GM21390 (cell line): ENCODE measurements around the gene SLAMF9.

Source experiments
- ATAC-seq: cut with Tn5 transposase; IDR thresholded peaks from one replicate; pipeline ENCODE4 v1.9.1; 2021; ENCODE audit not compliant: unreplicated experiment

Gene SLAMF9

GRCh38 chr1:159934136-159935039 is 19.6 kb downstream of the SLAMF9 start:
- ATAC-seq = no peak

GRCh38 chr1:159933347-159933746 is 20.7 kb downstream of the SLAMF9 start:
- ATAC-seq = no peak

GRCh38 chr1:159932296-159933285 is 21.4 kb downstream of the SLAMF9 start:
- no peak for ATAC-seq

- no peak for ATAC-seq
Measured at GRCh38 chr1:159931795-159932173, 22.3 kb downstream of the SLAMF9 start.

GRCh38 chr1:159931101-159931794 is 22.8 kb downstream of the SLAMF9 start:
- no peak for ATAC-seq

- no peak for ATAC-seq
Measured at GRCh38 chr1:159930634-159931033, 23.4 kb downstream of the SLAMF9 start.

GRCh38 chr1:159930216-159930615 is 23.8 kb downstream of the SLAMF9 start:
- no peak for ATAC-seq

- ATAC-seq = no peak
Measured at GRCh38 chr1:159929155-159930051, 24.6 kb downstream of the SLAMF9 start.

- no peak for ATAC-seq
Measured at GRCh38 chr1:159928491-159929050, 25.5 kb downstream of the SLAMF9 start.

GRCh38 chr1:159927849-159928431 is 26.1 kb downstream of the SLAMF9 start:
- no peak for ATAC-seq

- ATAC-seq = no peak
Measured at GRCh38 chr1:159927211-159927848, 26.7 kb downstream of the SLAMF9 start.

- ATAC-seq = peak; percentile 3
Measured at GRCh38 chr1:159925719-159926078, 28.3 kb downstream of the SLAMF9 start.

- ATAC-seq = peak; percentile 59
Measured at GRCh38 chr1:159924791-159925718, 29.0 kb downstream of the SLAMF9 start, which contains the start of gene TAGLN2. TAGLN2 (minus strand) TSS chr1:159925507; CDS start chr1:159920509, 4,998 bp downstream.

GRCh38 chr1:159924025-159924790 is 29.8 kb downstream of the SLAMF9 start:
- ATAC-seq = no peak

GRCh38 chr1:159923203-159924024 is 30.6 kb downstream of the SLAMF9 start:
- peak; percentile 38 for ATAC-seq
